Measurements from ENCODE around the gene SULT2B1. TPM values are rescaled to one million over a fixed set of nuclear protein-coding genes. Genes with fewer than 3 reads are reported as not detected.
"Not testable (repeated sequence)": the region's sequence is repeated elsewhere in the genome, so short reads cannot be mapped to it uniquely, and the experiment has no call there.

The SULT2B1 gene
- total RNA-seq, 2 experiments from 2014 or later, result not detected

- H3K27me3 Mint-ChIP-seq, result peaks cover 21% of the 10 kb centered on the region
- H3K36me3 Mint-ChIP-seq, result no peaks in the 10 kb centered on the region
- H3K27ac Mint-ChIP-seq, result no peak overlapping the region
- no peak for DNase-seq
- no peaks in the 10 kb centered on the region for H3K9me3 Mint-ChIP-seq
- H3K4me3 Mint-ChIP-seq, result no peak overlapping the region
- no peaks in the 10 kb centered on the region for H3K4me1 Mint-ChIP-seq
Observed at GRCh38 chr19:48568345-48568886, 16.4 kb downstream of the SULT2B1 start.

- DNase-seq, result no peak
- no peak overlapping the region for H3K4me3 Mint-ChIP-seq
- H3K27me3 Mint-ChIP-seq, result peaks cover 21% of the 10 kb centered on the region
- no peaks in the 10 kb centered on the region for H3K36me3 Mint-ChIP-seq
- H3K4me1 Mint-ChIP-seq, result no peaks in the 10 kb centered on the region
- no peak overlapping the region for H3K27ac Mint-ChIP-seq
- H3K9me3 Mint-ChIP-seq, result no peaks in the 10 kb centered on the region
Observed at GRCh38 chr19:48569814-48570213, 17.8 kb downstream of the SULT2B1 start.

GRCh38 chr19:48571378-48572162, 19.6 kb downstream of the SULT2B1 start:
- no peaks in the 10 kb centered on the region for H3K4me1 Mint-ChIP-seq
- DNase-seq, result no peak
- no peaks in the 10 kb centered on the region for H3K36me3 Mint-ChIP-seq
- H3K27me3 Mint-ChIP-seq, result peaks cover 21% of the 10 kb centered on the region
- H3K9me3 Mint-ChIP-seq, result no peaks in the 10 kb centered on the region
- H3K27ac Mint-ChIP-seq, result no peak overlapping the region
- no peak overlapping the region for H3K4me3 Mint-ChIP-seq

- H3K9me3 Mint-ChIP-seq, result no peaks in the 10 kb centered on the region
- no peak overlapping the region for H3K4me3 Mint-ChIP-seq
- H3K36me3 Mint-ChIP-seq, result no peaks in the 10 kb centered on the region
- no peak for DNase-seq
- no peaks in the 10 kb centered on the region for H3K4me1 Mint-ChIP-seq
- no peak overlapping the region for H3K27ac Mint-ChIP-seq
- peaks cover 11% of the 10 kb centered on the region for H3K27me3 Mint-ChIP-seq
Observed at GRCh38 chr19:48573163-48573505, 21.2 kb downstream of the SULT2B1 start.

GRCh38 chr19:48575931-48576622, 24.1 kb downstream of the SULT2B1 start:
- Mint-ChIP-seq H3K27me3 (no peaks in the 10 kb centered on the region), H3K9me3 (no peaks in the 10 kb centered on the region), H3K4me1 (no peaks in the 10 kb centered on the region), H3K27ac (no peak overlapping the region), H3K4me3 (no peak overlapping the region), H3K36me3 (no peaks in the 10 kb centered on the region)
- DNase-seq, result no peak

- not testable (repeated sequence) for H3K36me3 Mint-ChIP-seq, H3K27me3 Mint-ChIP-seq, H3K4me3 Mint-ChIP-seq, H3K9me3 Mint-ChIP-seq, H3K27ac Mint-ChIP-seq, DNase-seq, H3K4me1 Mint-ChIP-seq
Observed at GRCh38 chr19:48577908-48578307, 25.9 kb downstream of the SULT2B1 start.

- Mint-ChIP-seq H3K4me1 (no peaks in the 10 kb centered on the region), H3K27ac (no peak overlapping the region), H3K27me3 (no peaks in the 10 kb centered on the region), H3K36me3 (no peaks in the 10 kb centered on the region), H3K9me3 (no peaks in the 10 kb centered on the region), H3K4me3 (no peak overlapping the region)
- no peak for DNase-seq
Observed at GRCh38 chr19:48578891-48579290, 26.9 kb downstream of the SULT2B1 start.

GRCh38 chr19:48582168-48582567, 30.2 kb downstream of the SULT2B1 start:
- no peak for DNase-seq
- H3K27me3 Mint-ChIP-seq, result peaks cover 7% of the 10 kb centered on the region
- no peak overlapping the region for H3K4me3 Mint-ChIP-seq
- no peak overlapping the region for H3K27ac Mint-ChIP-seq
- H3K4me1 Mint-ChIP-seq, result peaks cover 5% of the 10 kb centered on the region
- no peaks in the 10 kb centered on the region for H3K9me3 Mint-ChIP-seq
- no peaks in the 10 kb centered on the region for H3K36me3 Mint-ChIP-seq

GRCh38 chr19:48587387-48587786, 35.4 kb downstream of the SULT2B1 start:
- H3K36me3 Mint-ChIP-seq, result no peaks in the 10 kb centered on the region
- no peak for DNase-seq
- H3K27ac Mint-ChIP-seq, result no peak overlapping the region
- peaks cover 13% of the 10 kb centered on the region for H3K4me1 Mint-ChIP-seq
- H3K9me3 Mint-ChIP-seq, result no peaks in the 10 kb centered on the region
- peaks cover 12% of the 10 kb centered on the region for H3K27me3 Mint-ChIP-seq
- H3K4me3 Mint-ChIP-seq, result no peak overlapping the region

- Mint-ChIP-seq H3K36me3 (no peaks in the 10 kb centered on the region), H3K9me3 (no peaks in the 10 kb centered on the region), H3K27ac (no peak overlapping the region), H3K4me1 (peaks cover 13% of the 10 kb centered on the region), H3K27me3 (peaks cover 12% of the 10 kb centered on the region), H3K4me3 (peak overlapping the region; percentile 7)
- peak; percentile 85 for DNase-seq
Observed at GRCh38 chr19:48588670-48589401, 36.9 kb downstream of the SULT2B1 start.

- Mint-ChIP-seq H3K9me3 (no peaks in the 10 kb centered on the region), H3K4me1 (peaks cover 8% of the 10 kb centered on the region), H3K4me3 (no peak overlapping the region), H3K27me3 (peaks cover 6% of the 10 kb centered on the region), H3K27ac (no peak overlapping the region), H3K36me3 (no peaks in the 10 kb centered on the region)
- DNase-seq, result no peak
Observed at GRCh38 chr19:48591021-48591420, 39.0 kb downstream of the SULT2B1 start.

- no peak overlapping the region for H3K4me3 Mint-ChIP-seq
- DNase-seq, result no peak
- no peaks in the 10 kb centered on the region for H3K4me1 Mint-ChIP-seq
- H3K27ac Mint-ChIP-seq, result no peak overlapping the region
- no peaks in the 10 kb centered on the region for H3K9me3 Mint-ChIP-seq
- no peaks in the 10 kb centered on the region for H3K27me3 Mint-ChIP-seq
- H3K36me3 Mint-ChIP-seq, result no peaks in the 10 kb centered on the region
Observed at GRCh38 chr19:48595171-48595570, 43.2 kb downstream of the SULT2B1 start.

GRCh38 chr19:48595833-48596232, 43.9 kb downstream of the SULT2B1 start:
- no peaks in the 10 kb centered on the region for H3K36me3 Mint-ChIP-seq
- H3K4me1 Mint-ChIP-seq, result no peaks in the 10 kb centered on the region
- DNase-seq, result no peak
- H3K27me3 Mint-ChIP-seq, result no peaks in the 10 kb centered on the region
- peak overlapping the region; percentile 25 for H3K4me3 Mint-ChIP-seq
- H3K27ac Mint-ChIP-seq, result no peak overlapping the region
- H3K9me3 Mint-ChIP-seq, result no peaks in the 10 kb centered on the region

- no peak for DNase-seq
- Mint-ChIP-seq H3K9me3 (no peaks in the 10 kb centered on the region), H3K4me3 (peak overlapping the region; percentile 66), H3K4me1 (no peaks in the 10 kb centered on the region), H3K27ac (no peak overlapping the region), H3K27me3 (no peaks in the 10 kb centered on the region), H3K36me3 (no peaks in the 10 kb centered on the region)
Observed at GRCh38 chr19:48596237-48596636, 44.3 kb downstream of the SULT2B1 start.

Data from activated naive CD8-positive, alpha-beta T cell treated with anti-CD3 and anti-CD28 coated beads for 36 hours (primary cell).